Activated CD8-positive, alpha-beta memory T cell treated with anti-CD3 and anti-CD28 coated beads for 4 hours (primary cell): Measurements from ENCODE around the gene GLYATL3.

Experiments
- DNase-seq, 2 donors: peaks; one replicate each; pipeline ENCODE4 v3.0.0-alpha.2; 2020; ENCODE audit warnings: low read depth in 2 of 2

Gene GLYATL3

GRCh38 chr6:49548613-49549304 lies 49.0 kb downstream of the GLYATL3 start:
- DNase-seq, result no peak

GRCh38 chr6:49549691-49550491 lies 50.2 kb downstream of the GLYATL3 start:
- DNase-seq, result no peak

GRCh38 chr6:49550492-49551077 lies 50.9 kb downstream of the GLYATL3 start, which contains the start of gene C6orf141:
Gene C6orf141 (plus strand): TSS chr6:49550668. CDS start chr6:49550793, 125 bp downstream.
- no peak for DNase-seq

- no peak for DNase-seq
Measured at GRCh38 chr6:49551078-49551865, 51.5 kb downstream of the GLYATL3 start.

- DNase-seq, result no peak
Measured at GRCh38 chr6:49551866-49552129, 52.1 kb downstream of the GLYATL3 start.

GRCh38 chr6:49552596-49552995 lies 52.9 kb downstream of the GLYATL3 start:
- DNase-seq, result no peak

GRCh38 chr6:49553384-49553783 lies 53.7 kb downstream of the GLYATL3 start:
- DNase-seq, result no peak

- DNase-seq, result no peak
Measured at GRCh38 chr6:49555951-49556350, 56.2 kb downstream of the GLYATL3 start.

- no peak for DNase-seq
Measured at GRCh38 chr6:49556429-49556837, 56.7 kb downstream of the GLYATL3 start.

GRCh38 chr6:49557177-49557576 lies 57.5 kb downstream of the GLYATL3 start:
- no peak for DNase-seq

GRCh38 chr6:49558238-49558637 lies 58.5 kb downstream of the GLYATL3 start:
- no peak for DNase-seq

GRCh38 chr6:49563006-49563886 lies 63.5 kb downstream of the GLYATL3 start:
- no peak for DNase-seq

- DNase-seq, result no peak
Measured at GRCh38 chr6:49564552-49564951, 64.8 kb downstream of the GLYATL3 start.

- no peak for DNase-seq
Measured at GRCh38 chr6:49565261-49565660, 65.5 kb downstream of the GLYATL3 start.

- DNase-seq, result no peak
Measured at GRCh38 chr6:49565855-49566254, 66.1 kb downstream of the GLYATL3 start.

- DNase-seq, result no peak
Measured at GRCh38 chr6:49570474-49571079, 70.9 kb downstream of the GLYATL3 start.

- DNase-seq, result no peak
Measured at GRCh38 chr6:49576618-49577017, 76.9 kb downstream of the GLYATL3 start.
